ENCODE measurements around the gene BZW2. TPM values are rescaled to one million over a fixed set of nuclear protein-coding genes. Genes with fewer than 3 reads are reported as not detected.

Gene BZW2
- total and polyA plus RNA-seq, 2 donors (not counting 1 experiment from before 2014, with no cell fraction given): 18.4 to 20.6 TPM

- no peaks in the 10 kb centered on the region for H3K9me3 Mint-ChIP-seq (ENCODE audit: insufficient read depth)
- POLR2A ChIA-PET: no interaction called here
- Histone ChIP-seq H3K4me3 (ENCODE audit: control extremely low read depth in 1 of 5, extremely low read depth in 1 of 5, insufficient read depth in 1 of 5, low read depth in 2 of 5, low read length in 4 of 5) (no peak overlapping the region), H3K36me3 (replicated peaks in 1 of 2; ENCODE audit: control extremely low read depth in 1 of 2, control insufficient read depth in 1 of 2, extremely low read depth in 1 of 2, insufficient read depth in 2 of 2, low read length in 1 of 2) (no peaks in the 10 kb centered on the region), H3K4me2 (replicated peaks; ENCODE audit: low read depth, low read length, poor library complexity, severe bottlenecking) (no peak overlapping the region), H4K20me1 (ENCODE audit: control insufficient read depth, insufficient read depth, low read length, poor library complexity, severe bottlenecking) (no peaks in the 10 kb centered on the region), H3K9me3 (ENCODE audit: control extremely low read depth in 1 of 3, control insufficient read depth in 2 of 3, insufficient read depth in 1 of 3, low read length in 2 of 3) (no peaks in the 10 kb centered on the region), H3K9ac (ENCODE audit: low read length) (no peak overlapping the region), H3K4me1 (ENCODE audit: control insufficient read depth in 2 of 2, insufficient read depth in 2 of 2, low read length in 2 of 2) (no peaks in the 10 kb centered on the region), H2AFZ (ENCODE audit: insufficient read depth, low read depth, low read length, poor library complexity, severe bottlenecking) (no peak overlapping the region), H3K27ac (ENCODE audit: low read length in 2 of 2) (no peak overlapping the region), H3K27me3 (replicated peaks in 1 of 4; ENCODE audit: control extremely low read depth in 1 of 4, control insufficient read depth in 3 of 4, insufficient read depth in 4 of 4, low read length in 3 of 4) (no peaks in the 10 kb centered on the region), H3K79me2 (ENCODE audit: control insufficient read depth, insufficient read depth, low read length) (no peaks in the 10 kb centered on the region)
- DNase-seq: no peak
- CTCF ChIA-PET: no interaction called here
- H3K27me3 Mint-ChIP-seq: no peaks in the 10 kb centered on the region
- intact Hi-C loops (cut with micrococcal nuclease): no loop called here
- no peak overlapping the region for H3K4me3 Mint-ChIP-seq
- no peak for TF ChIP-seq CTCF (IDR thresholded peaks at IDR 0.05)
- TF ChIP-seq EZH2 (IDR thresholded peaks at IDR 0.05; ENCODE audit: borderline replicate concordance, insufficient read depth, low read depth, low read length, poor library complexity, severe bottlenecking): no peak
- no CpG with 5 or more reads among the region's 3 CpGs for WGBS (ENCODE audit: insufficient coverage)
- ATAC-seq (ENCODE audit: low read depth): no peak
- H3K27ac Mint-ChIP-seq: no peak overlapping the region
- H3K4me1 Mint-ChIP-seq: no peaks in the 10 kb centered on the region
Measured at GRCh38 chr7:16718111-16718656, 72.2 kb downstream of the BZW2 start.

GRCh38 chr7:16719699-16720098 lies 73.7 kb downstream of the BZW2 start:
- Histone ChIP-seq H3K27me3 (replicated peaks in 1 of 4; ENCODE audit: control extremely low read depth in 1 of 4, control insufficient read depth in 3 of 4, insufficient read depth in 4 of 4, low read length in 3 of 4) (no peaks in the 10 kb centered on the region), H4K20me1 (ENCODE audit: control insufficient read depth, insufficient read depth, low read length, poor library complexity, severe bottlenecking) (no peaks in the 10 kb centered on the region), H3K9me3 (ENCODE audit: control extremely low read depth in 1 of 3, control insufficient read depth in 2 of 3, insufficient read depth in 1 of 3, low read length in 2 of 3) (no peaks in the 10 kb centered on the region), H3K4me2 (replicated peaks; ENCODE audit: low read depth, low read length, poor library complexity, severe bottlenecking) (no peak overlapping the region), H3K36me3 (replicated peaks in 1 of 2; ENCODE audit: control extremely low read depth in 1 of 2, control insufficient read depth in 1 of 2, extremely low read depth in 1 of 2, insufficient read depth in 2 of 2, low read length in 1 of 2) (no peaks in the 10 kb centered on the region), H3K9ac (ENCODE audit: low read length) (no peak overlapping the region), H3K4me3 (ENCODE audit: control extremely low read depth in 1 of 5, extremely low read depth in 1 of 5, insufficient read depth in 1 of 5, low read depth in 2 of 5, low read length in 4 of 5) (no peak overlapping the region), H3K27ac (ENCODE audit: low read length in 2 of 2) (no peak overlapping the region), H3K79me2 (ENCODE audit: control insufficient read depth, insufficient read depth, low read length) (no peaks in the 10 kb centered on the region), H2AFZ (ENCODE audit: insufficient read depth, low read depth, low read length, poor library complexity, severe bottlenecking) (no peak overlapping the region), H3K4me1 (ENCODE audit: control insufficient read depth in 2 of 2, insufficient read depth in 2 of 2, low read length in 2 of 2) (no peaks in the 10 kb centered on the region)
- POLR2A ChIA-PET: no interaction called here
- Mint-ChIP-seq H3K4me3 (no peak overlapping the region), H3K9me3 (ENCODE audit: insufficient read depth) (no peaks in the 10 kb centered on the region), H3K4me1 (no peaks in the 10 kb centered on the region), H3K27me3 (no peaks in the 10 kb centered on the region), H3K27ac (no peak overlapping the region)
- intact Hi-C loops (cut with micrococcal nuclease): no loop called here
- TF ChIP-seq EZH2 (IDR thresholded peaks at IDR 0.05; ENCODE audit: borderline replicate concordance, insufficient read depth, low read depth, low read length, poor library complexity, severe bottlenecking) (no peak), CTCF (IDR thresholded peaks at IDR 0.05) (no peak)
- ATAC-seq (ENCODE audit: low read depth): no peak
- WGBS (ENCODE audit: insufficient coverage): no CpG with 5 or more reads among the region's 1 CpG
- CTCF ChIA-PET: no interaction called here
- no peak for DNase-seq

All from B cell (primary cell).